AG09319 (cell line): Measurements from ENCODE around the gene LGALSL.

Experiments
- DNase-seq: peaks from one replicate; pipeline ENCODE4 v3.0.0-alpha.2; 2010; ENCODE audit warnings: low read depth; ENCODE audit errors: extremely low read depth
- TF ChIP-seq, protein P1 (sequence below): IDR thresholded peaks from 2 replicates; pipeline ENCODE4 v1.5.1; 2011; ENCODE audit warnings: low read depth, mild to moderate bottlenecking, inconsistent platforms, low read length, moderate library complexity

Gene LGALSL

DNA sequence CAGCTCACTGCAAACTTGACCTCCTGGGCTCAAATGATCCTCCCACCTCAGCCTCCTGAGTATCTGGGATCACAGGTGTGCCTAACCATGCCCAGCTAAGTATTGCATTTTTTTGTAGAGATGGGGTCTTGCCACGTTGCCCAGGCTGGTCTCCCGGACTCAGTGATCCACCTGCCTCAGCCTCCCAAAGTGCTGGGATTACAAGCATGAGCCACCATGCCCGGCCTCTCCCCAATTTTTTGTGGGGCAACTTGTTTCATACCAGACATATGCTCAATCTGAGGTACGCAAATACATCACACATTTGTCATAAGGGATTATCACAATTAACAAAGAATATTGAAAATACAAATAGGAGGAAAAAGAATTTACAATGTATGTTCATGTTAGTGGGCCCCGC is 27.7 kb downstream of the LGALSL start:
- no peak for DNase-seq
- TF ChIP-seq, protein P1, sequence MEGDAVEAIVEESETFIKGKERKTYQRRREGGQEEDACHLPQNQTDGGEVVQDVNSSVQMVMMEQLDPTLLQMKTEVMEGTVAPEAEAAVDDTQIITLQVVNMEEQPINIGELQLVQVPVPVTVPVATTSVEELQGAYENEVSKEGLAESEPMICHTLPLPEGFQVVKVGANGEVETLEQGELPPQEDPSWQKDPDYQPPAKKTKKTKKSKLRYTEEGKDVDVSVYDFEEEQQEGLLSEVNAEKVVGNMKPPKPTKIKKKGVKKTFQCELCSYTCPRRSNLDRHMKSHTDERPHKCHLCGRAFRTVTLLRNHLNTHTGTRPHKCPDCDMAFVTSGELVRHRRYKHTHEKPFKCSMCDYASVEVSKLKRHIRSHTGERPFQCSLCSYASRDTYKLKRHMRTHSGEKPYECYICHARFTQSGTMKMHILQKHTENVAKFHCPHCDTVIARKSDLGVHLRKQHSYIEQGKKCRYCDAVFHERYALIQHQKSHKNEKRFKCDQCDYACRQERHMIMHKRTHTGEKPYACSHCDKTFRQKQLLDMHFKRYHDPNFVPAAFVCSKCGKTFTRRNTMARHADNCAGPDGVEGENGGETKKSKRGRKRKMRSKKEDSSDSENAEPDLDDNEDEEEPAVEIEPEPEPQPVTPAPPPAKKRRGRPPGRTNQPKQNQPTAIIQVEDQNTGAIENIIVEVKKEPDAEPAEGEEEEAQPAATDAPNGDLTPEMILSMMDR = no peak

DNA sequence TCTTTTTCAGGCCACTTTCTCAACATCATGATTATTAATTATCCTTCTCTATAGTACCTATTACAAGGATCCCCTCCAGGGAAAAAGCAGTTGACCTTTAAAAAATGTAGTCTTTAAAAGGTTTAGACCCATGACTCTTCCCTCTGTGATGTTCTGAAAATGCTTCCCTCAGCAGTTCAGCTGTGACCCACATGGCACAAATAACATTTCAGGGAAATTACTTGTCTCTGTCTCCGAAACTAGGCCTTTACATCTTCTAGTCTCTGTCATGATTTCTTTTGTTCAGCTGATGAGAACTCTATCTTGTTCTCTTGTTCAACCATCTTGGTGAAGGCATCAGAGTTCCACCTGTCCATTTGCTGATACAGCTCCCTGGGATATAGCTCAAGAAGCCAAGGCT is 28.3 kb downstream of the LGALSL start:
- no peak for DNase-seq
- TF ChIP-seq, protein P1 = no peak

DNA sequence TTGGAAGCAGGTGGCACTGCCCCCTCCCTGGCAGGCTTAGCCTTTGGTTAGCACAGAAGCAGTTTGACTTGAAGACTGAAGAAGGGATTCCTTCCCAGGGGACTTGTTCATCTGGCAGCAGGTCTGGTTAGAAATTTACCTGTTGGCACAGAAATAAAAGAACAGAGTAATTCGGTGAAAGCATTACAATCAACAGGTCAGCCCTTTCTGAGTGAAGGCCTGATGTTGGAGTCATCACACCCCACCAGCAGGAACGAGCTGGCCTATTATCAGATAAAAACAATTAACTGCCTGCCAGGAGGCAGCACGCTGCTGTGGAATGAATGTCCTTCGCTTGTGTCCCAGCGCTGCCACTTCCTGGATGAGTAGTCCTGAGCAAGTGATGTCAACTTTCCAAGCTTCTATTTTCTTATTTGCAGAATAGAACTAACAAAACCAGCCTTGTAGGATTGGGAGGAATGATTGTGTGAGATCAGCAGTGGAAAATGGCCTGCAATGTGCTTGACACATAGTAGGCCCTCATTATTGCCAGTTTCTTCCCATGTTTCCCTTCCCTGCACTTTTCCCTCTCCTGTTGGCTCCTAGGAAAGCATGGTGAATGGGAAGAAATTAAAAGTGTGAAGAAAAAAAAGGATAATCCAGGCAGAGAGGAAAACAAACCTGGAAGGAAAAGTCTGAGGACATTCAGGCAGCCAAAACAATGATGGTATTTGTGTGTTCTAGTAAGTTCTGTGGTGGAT is 29.0 kb downstream of the LGALSL start:
- DNase-seq = no peak
- TF ChIP-seq, protein P1 = no peak

- TF ChIP-seq, protein P1 = no peak
- DNase-seq = no peak
Measured at GRCh38 chr2:64485331-64485730, 31.4 kb downstream of the LGALSL start.

DNA sequence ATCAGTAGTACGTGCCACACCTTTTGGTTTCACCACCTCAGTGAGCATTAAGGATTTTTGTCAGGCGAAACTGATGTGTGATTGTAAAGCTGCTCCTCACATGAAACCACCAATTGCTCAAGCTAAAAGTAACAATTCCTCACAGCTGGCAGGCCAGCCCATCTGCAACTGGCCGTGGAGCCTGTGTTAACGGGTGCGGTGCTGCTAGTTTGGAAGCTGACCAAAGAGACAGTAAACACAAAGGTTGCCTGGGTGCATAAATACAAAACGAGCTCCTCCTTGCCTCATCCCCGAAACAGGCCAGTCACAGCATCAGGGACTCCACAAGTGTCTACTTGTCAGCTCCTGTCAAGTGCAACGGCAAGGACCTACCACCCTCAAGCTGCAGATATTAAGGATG is 32.0 kb downstream of the LGALSL start:
- DNase-seq = no peak
- TF ChIP-seq, protein P1 = no peak

- no peak for DNase-seq
- TF ChIP-seq, protein P1 = no peak
Measured at GRCh38 chr2:64487256-64488049, 33.5 kb downstream of the LGALSL start.
